Measurements from ENCODE around the gene NRROS.

Gene NRROS

GRCh38 chr3:196686436-196686835, 46.9 kb downstream of the NRROS start:
- Histone ChIP-seq H3K4me2 (ENCODE audit: low read depth, low read length, poor library complexity, severe bottlenecking) (no peak overlapping the region), H3F3A (ENCODE audit: low read depth) (no peaks in the 10 kb centered on the region), H3K9ac (ENCODE audit: low read depth, low read length, poor library complexity, severe bottlenecking) (no peak overlapping the region)

DNA sequence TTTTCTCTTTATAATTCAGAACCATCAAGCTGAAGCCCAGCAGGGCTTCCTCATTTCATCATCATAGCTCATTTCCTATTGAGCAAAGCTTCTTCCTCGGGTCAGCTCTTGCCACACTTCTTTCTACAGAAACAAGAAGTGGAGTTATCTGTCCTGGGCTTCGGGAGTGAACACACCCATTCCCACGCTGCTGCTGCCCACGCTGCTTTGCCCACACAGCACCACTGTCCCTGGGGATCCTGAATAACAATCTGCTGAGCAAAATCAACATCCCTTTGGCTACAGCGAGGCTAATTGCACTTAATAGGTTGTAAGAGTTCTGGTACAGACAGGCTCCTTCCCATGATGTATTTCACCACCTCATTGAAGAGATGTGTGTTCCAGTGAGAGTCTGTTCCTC, 48.9 kb downstream of the NRROS start:
- Histone ChIP-seq H3K9ac (ENCODE audit: low read depth, low read length, poor library complexity, severe bottlenecking) (no peak overlapping the region), H3K9me3 (ENCODE audit: insufficient read depth, low read depth, low read length) (no peaks in the 10 kb centered on the region), H3K4me1 (ENCODE audit: insufficient read depth, low read length, poor library complexity, severe bottlenecking) (peaks cover 13% of the 10 kb centered on the region), H3K4me2 (ENCODE audit: low read depth, low read length, poor library complexity, severe bottlenecking) (no peak overlapping the region), H3K36me3 (ENCODE audit: insufficient read depth, low read length) (no peaks in the 10 kb centered on the region), H3K4me3 (ENCODE audit: low read length, poor library complexity, severe bottlenecking) (no peak overlapping the region), H4K20me1 (ENCODE audit: insufficient read depth, low read length, poor library complexity, severe bottlenecking) (no peaks in the 10 kb centered on the region), H3F3A (ENCODE audit: low read depth) (no peaks in the 10 kb centered on the region), H3K9me2 (replicated peaks; ENCODE audit: low read depth, low read length) (no peaks in the 10 kb centered on the region), H3K27me3 (ENCODE audit: insufficient read depth, low read length, poor library complexity, severe bottlenecking) (no peaks in the 10 kb centered on the region), H2AFZ (ENCODE audit: low read length) (no peak overlapping the region), H3K79me2 (ENCODE audit: insufficient read depth, low read length) (no peaks in the 10 kb centered on the region)
- TF ChIP-seq EZH2phosphoT487 (IDR thresholded peaks at IDR 0.05; ENCODE audit: borderline replicate concordance) = no peak
- TF ChIP-seq, protein P1, sequence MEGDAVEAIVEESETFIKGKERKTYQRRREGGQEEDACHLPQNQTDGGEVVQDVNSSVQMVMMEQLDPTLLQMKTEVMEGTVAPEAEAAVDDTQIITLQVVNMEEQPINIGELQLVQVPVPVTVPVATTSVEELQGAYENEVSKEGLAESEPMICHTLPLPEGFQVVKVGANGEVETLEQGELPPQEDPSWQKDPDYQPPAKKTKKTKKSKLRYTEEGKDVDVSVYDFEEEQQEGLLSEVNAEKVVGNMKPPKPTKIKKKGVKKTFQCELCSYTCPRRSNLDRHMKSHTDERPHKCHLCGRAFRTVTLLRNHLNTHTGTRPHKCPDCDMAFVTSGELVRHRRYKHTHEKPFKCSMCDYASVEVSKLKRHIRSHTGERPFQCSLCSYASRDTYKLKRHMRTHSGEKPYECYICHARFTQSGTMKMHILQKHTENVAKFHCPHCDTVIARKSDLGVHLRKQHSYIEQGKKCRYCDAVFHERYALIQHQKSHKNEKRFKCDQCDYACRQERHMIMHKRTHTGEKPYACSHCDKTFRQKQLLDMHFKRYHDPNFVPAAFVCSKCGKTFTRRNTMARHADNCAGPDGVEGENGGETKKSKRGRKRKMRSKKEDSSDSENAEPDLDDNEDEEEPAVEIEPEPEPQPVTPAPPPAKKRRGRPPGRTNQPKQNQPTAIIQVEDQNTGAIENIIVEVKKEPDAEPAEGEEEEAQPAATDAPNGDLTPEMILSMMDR (conservative IDR thresholded peaks at IDR 0.05; ENCODE audit: low read length) = no peak

More at GRCh38 chr3:196686436-196686835, 46.9 kb downstream of the NRROS start:
- no peak overlapping the region for H3K4me3 ChIP-seq (ENCODE audit: low read length, poor library complexity, severe bottlenecking)
- H3K27me3 ChIP-seq (ENCODE audit: insufficient read depth, low read length, poor library complexity, severe bottlenecking) = no peaks in the 10 kb centered on the region
- no peaks in the 10 kb centered on the region for H3K79me2 ChIP-seq (ENCODE audit: insufficient read depth, low read length)
- H3K9me2 ChIP-seq (replicated peaks; ENCODE audit: low read depth, low read length) = no peaks in the 10 kb centered on the region
- H3K4me1 ChIP-seq (ENCODE audit: insufficient read depth, low read length, poor library complexity, severe bottlenecking) = peaks cover 13% of the 10 kb centered on the region
- no peaks in the 10 kb centered on the region for H3K9me3 ChIP-seq (ENCODE audit: insufficient read depth, low read depth, low read length)
- TF ChIP-seq EZH2phosphoT487 (IDR thresholded peaks at IDR 0.05; ENCODE audit: borderline replicate concordance) = no peak
- no peaks in the 10 kb centered on the region for H4K20me1 ChIP-seq (ENCODE audit: insufficient read depth, low read length, poor library complexity, severe bottlenecking)
- H3K36me3 ChIP-seq (ENCODE audit: insufficient read depth, low read length) = no peaks in the 10 kb centered on the region
- H2AFZ ChIP-seq (ENCODE audit: low read length) = no peak overlapping the region

DNA sequence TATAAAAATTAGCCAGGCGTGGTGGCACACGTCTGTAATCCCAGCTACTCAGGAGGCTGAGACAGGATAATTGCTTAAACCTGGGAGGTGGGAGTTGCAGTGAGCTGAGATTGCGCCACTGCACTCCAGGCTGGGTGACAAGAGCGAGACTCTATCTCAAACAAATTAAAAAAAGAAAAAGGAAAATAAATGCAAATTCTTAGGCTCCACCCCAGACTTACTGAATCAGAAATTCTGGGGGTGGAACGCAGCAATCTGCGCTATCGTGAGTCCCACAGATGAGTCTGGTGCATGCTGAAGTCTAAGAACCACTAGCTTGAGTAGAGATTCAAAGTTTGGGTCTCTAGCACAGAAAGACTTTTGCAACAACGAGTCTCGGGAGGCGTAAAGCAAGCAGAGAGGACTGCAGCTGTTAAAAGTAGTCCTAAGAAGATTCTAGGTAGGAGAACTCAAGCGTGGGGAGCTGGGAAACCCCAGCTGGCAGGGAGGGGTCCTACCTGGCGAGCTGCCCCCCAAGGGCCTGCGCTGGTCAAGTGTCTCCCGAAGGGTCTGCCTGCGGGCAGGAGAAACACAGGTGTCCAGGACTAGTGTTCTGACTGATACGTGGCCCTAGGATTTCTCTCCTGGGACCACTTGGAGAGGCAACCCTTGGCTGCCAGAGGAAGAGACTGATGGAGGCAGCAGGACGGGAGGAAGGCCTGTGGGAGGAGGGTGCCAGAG, 50.6 kb downstream of the NRROS start:
- Histone ChIP-seq H3K79me2 (ENCODE audit: insufficient read depth, low read length) (no peaks in the 10 kb centered on the region), H2AFZ (ENCODE audit: low read length) (no peak overlapping the region)

More for the DNA sequence above, 50.6 kb downstream of the NRROS start:
- Histone ChIP-seq H3K9ac (ENCODE audit: low read depth, low read length, poor library complexity, severe bottlenecking) (no peak overlapping the region), H4K20me1 (ENCODE audit: insufficient read depth, low read length, poor library complexity, severe bottlenecking) (no peaks in the 10 kb centered on the region), H3K9me2 (replicated peaks; ENCODE audit: low read depth, low read length) (no peaks in the 10 kb centered on the region), H3K27me3 (ENCODE audit: insufficient read depth, low read length, poor library complexity, severe bottlenecking) (no peaks in the 10 kb centered on the region), H3K36me3 (ENCODE audit: insufficient read depth, low read length) (no peaks in the 10 kb centered on the region), H3K4me2 (ENCODE audit: low read depth, low read length, poor library complexity, severe bottlenecking) (no peak overlapping the region), H3K4me3 (ENCODE audit: low read length, poor library complexity, severe bottlenecking) (no peak overlapping the region), H3K4me1 (ENCODE audit: insufficient read depth, low read length, poor library complexity, severe bottlenecking) (peaks cover 3% of the 10 kb centered on the region), H3K9me3 (ENCODE audit: insufficient read depth, low read depth, low read length) (no peaks in the 10 kb centered on the region), H3F3A (ENCODE audit: low read depth) (no peaks in the 10 kb centered on the region)
- no peak for TF ChIP-seq EZH2phosphoT487 (IDR thresholded peaks at IDR 0.05; ENCODE audit: borderline replicate concordance)
- TF ChIP-seq, protein P1 (conservative IDR thresholded peaks at IDR 0.05; ENCODE audit: low read length) = no peak

Measured in Loucy (cell line).